Caco-2 (cell line): ENCODE data around the gene AMHR2. TPM values are rescaled to one million over a fixed set of nuclear protein-coding genes. Genes with fewer than 3 reads are reported as not detected.

Experiments used
- BruUV-seq: library from RNA; stranded (reverse); fragments of 400-500 nt; replicated peaks from 2 replicates; lab custom pipeline; 2021; lab: Mats Ljungman, UMichigan
- CTCF ChIA-PET: fragments of 300-600 bp; sonication (Branson Sonifier 250); formaldehyde crosslinking; loops from one replicate; lab custom pipeline; 2022; ENCODE audit warnings: antibody characterized with exemption; lab: Charles Lee
- POLR2A ChIA-PET: fragments of 300-600 bp; sonication (Branson Sonifier 250); formaldehyde crosslinking; loops from one replicate; lab custom pipeline; 2022; ENCODE audit warnings: antibody characterized with exemption; lab: Charles Lee
- DNase-seq, 2 experiments: peaks; one replicate each; pipeline versions ENCODE4 v3.0.0 to v3.0.0-alpha.2; 2020 to 2022
- H3K27me3 ChIP-seq: replicated peaks from 2 replicates; pipeline ENCODE4 v1.6.0; 2011; ENCODE audit warnings: low read length; ENCODE audit not compliant: control insufficient read depth, insufficient read depth
- H3K36me3 ChIP-seq: 2 replicates; pipeline ENCODE4 v1.5.1; 2011; ENCODE audit warnings: low read length; ENCODE audit not compliant: control insufficient read depth, insufficient read depth
- H3K4me1 ChIP-seq: fragments of 250-450 bp; sonication (Bioruptor Pico); 2 replicates; pipeline ENCODE4 v1.5.1; 2020; ENCODE audit warnings: mild to moderate bottlenecking
- H3K4me3 ChIP-seq: 2 replicates; pipeline ENCODE4 v1.5.1; 2011; ENCODE audit warnings: low read depth, mild to moderate bottlenecking, control low read depth, low read length
- H3K9me3 ChIP-seq: fragments of 250-450 bp; sonication (Bioruptor Pico); 2 replicates; pipeline ENCODE4 v1.5.1; 2020; ENCODE audit warnings: mild to moderate bottlenecking, moderate library complexity
- H3K27ac Mint-ChIP-seq: one replicate; pipeline ENCODE4 v1.8.0; 2022; ENCODE audit warnings: mixed read lengths; ENCODE audit not compliant: unreplicated experiment
- H3K27me3 Mint-ChIP-seq: one replicate; pipeline ENCODE4 v1.8.0; 2022; ENCODE audit warnings: mixed read lengths; ENCODE audit not compliant: insufficient read depth, unreplicated experiment
- H3K36me3 Mint-ChIP-seq: one replicate; pipeline ENCODE4 v1.8.0; 2022; ENCODE audit warnings: mild to moderate bottlenecking, mixed read lengths; ENCODE audit not compliant: insufficient read depth, unreplicated experiment
- H3K4me1 Mint-ChIP-seq: one replicate; pipeline ENCODE4 v1.8.0; 2022; ENCODE audit warnings: low read depth, mixed read lengths; ENCODE audit not compliant: unreplicated experiment
- H3K4me3 Mint-ChIP-seq: one replicate; pipeline ENCODE4 v1.8.0; 2022; ENCODE audit warnings: mild to moderate bottlenecking, moderate library complexity, mixed read lengths; ENCODE audit not compliant: unreplicated experiment
- H3K9me3 Mint-ChIP-seq: one replicate; pipeline ENCODE4 v1.8.0; 2022; ENCODE audit warnings: mixed read lengths; ENCODE audit not compliant: unreplicated experiment
- CTCF ChIP-seq, 2 experiments: fragments of 200-600 bp in 1 of 2; IDR thresholded peaks; 1 replicate in 1 of 2; 2 replicates in 1 of 2; pipeline versions ENCODE4 v1.5.1 to v1.8.0; 2011 to 2022; ENCODE audit warnings: antibody characterized with exemption in 1 of 2, control low read depth in 1 of 2, inconsistent platforms in 1 of 2, low read depth in 1 of 2, low read length in 1 of 2, mild to moderate bottlenecking in 1 of 2, moderate library complexity in 1 of 2; ENCODE audit not compliant: insufficient read depth in 1 of 2, severe bottlenecking in 1 of 2, unreplicated experiment in 1 of 2
- intact Hi-C: fragments of 100-400 bp; cut with micrococcal nuclease; formaldehyde crosslinking; loops from one replicate; pipeline ENCODE4 v1.10.0; 2022; ENCODE audit not compliant: unreplicated experiment
- total RNA-seq: library from RNA; stranded (reverse); gene quantifications from 2 replicates; pipeline ENCODE4 v1.2.3, GENCODE V29; 2022

Gene AMHR2
- total RNA-seq, 1 experiment from 2014 or later: 0.48 TPM

- Histone ChIP-seq H3K4me1 (peaks cover 27% of the 10 kb centered on the region), H3K27me3 (no peaks in the 10 kb centered on the region), H3K36me3 (peaks cover 5% of the 10 kb centered on the region; the same call in 1 of the 2 replicates), H3K4me3 (no peak overlapping the region), H3K9me3 (no peaks in the 10 kb centered on the region)
- POLR2A ChIA-PET: interaction anchor here (1.5 to 1.9 kb wide), 2 partner anchors 43 to 57 kb away, joined by 10 to 13 read pairs; partner anchors contain the start of gene AAAS
- Mint-ChIP-seq H3K4me3 (no peak overlapping the region), H3K4me1 (peaks cover 9% of the 10 kb centered on the region), H3K27me3 (no peaks in the 10 kb centered on the region), H3K36me3 (peaks cover 27% of the 10 kb centered on the region), H3K9me3 (no peaks in the 10 kb centered on the region), H3K27ac (no peak overlapping the region)
- BruUV-seq: no TSS peak
- no peak for TF ChIP-seq CTCF (IDR thresholded peaks at IDR 0.05; ENCODE audit: insufficient read depth in 1 of 2, low read depth in 1 of 2, low read length in 1 of 2, severe bottlenecking in 1 of 2, unreplicated experiment in 1 of 2)
- intact Hi-C loops: loop anchor here (2.0 kb wide), 1 partner anchor 53 kb away; no protein-coding TSS in a partner anchor
- CTCF ChIA-PET: interaction anchor here (0.8 to 2.0 kb wide), 2 partner anchors 26 to 57 kb away, joined by 3 to 23 read pairs; partner anchors contain the start of gene AAAS
- DNase-seq: no peak
Measured at GRCh38 chr12:53378222-53378621, 45.4 kb upstream of the AMHR2 start.

DNA sequence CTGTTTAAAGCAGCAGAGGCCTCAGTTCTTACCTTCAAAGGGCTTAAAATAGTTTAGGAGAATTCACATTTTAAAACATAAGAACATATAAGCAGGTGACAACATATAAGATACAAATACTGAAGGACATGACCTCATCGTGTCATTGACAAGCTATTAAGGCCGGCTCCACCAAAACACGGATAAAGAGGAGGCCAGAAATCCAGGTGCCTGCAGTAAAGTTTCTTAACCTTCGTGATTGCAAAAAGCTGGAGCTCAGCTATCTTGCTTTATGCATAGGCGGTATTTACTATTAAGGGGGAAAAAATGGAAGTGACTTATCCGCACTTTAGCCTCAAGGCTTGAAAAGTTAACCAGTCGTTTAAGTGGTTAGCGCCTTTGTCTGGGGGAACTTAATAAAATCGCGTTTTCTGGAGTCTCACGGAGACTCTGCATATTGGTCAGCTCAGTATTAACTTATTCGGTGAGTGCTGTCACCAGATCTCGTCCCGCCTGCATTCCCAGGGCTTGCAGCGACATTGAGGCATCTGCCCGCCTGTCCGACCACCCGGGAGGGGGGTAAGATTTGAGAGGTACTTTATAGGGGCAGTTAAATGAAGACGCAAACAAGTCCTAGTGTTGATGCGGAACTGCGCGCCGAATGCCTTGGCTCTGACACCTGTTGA is 44.8 kb upstream of the AMHR2 start:
- no peak for DNase-seq
- Histone ChIP-seq H3K9me3 (no peaks in the 10 kb centered on the region), H3K27me3 (no peaks in the 10 kb centered on the region), H3K4me3 (peak overlapping the region; percentile 43), H3K36me3 (peaks cover 5% of the 10 kb centered on the region; the same call in 1 of the 2 replicates), H3K4me1 (peaks cover 24% of the 10 kb centered on the region)
- no peak for TF ChIP-seq CTCF (IDR thresholded peaks at IDR 0.05; ENCODE audit: insufficient read depth in 1 of 2, low read depth in 1 of 2, low read length in 1 of 2, severe bottlenecking in 1 of 2, unreplicated experiment in 1 of 2)
- H3K4me3 Mint-ChIP-seq: no peak overlapping the region
- no peaks in the 10 kb centered on the region for H3K9me3 Mint-ChIP-seq
- TSS peak; percentile 99 for BruUV-seq
- intact Hi-C loops: loop anchor here (1.0 to 2.0 kb wide), 2 partner anchors 54 to 62 kb away; partner anchors contain the start of gene PRR13
- H3K27ac Mint-ChIP-seq: no peak overlapping the region
- peaks cover 34% of the 10 kb centered on the region for H3K36me3 Mint-ChIP-seq
- no peaks in the 10 kb centered on the region for H3K27me3 Mint-ChIP-seq
- ChIA-PET POLR2A (interaction anchor here (0.8 to 1.9 kb wide), 11 partner anchors 13 to 198 kb away, joined by 3 to 14 read pairs (median 7); partner anchors contain the start of genes AAAS, CSAD, MYG1 and PFDN5), CTCF (interaction anchor here (0.5 to 2.0 kb wide), 11 partner anchors 26 to 946 kb away, joined by 3 to 23 read pairs (median 5); partner anchors contain the start of genes AAAS and COPZ1)
- H3K4me1 Mint-ChIP-seq: peaks cover 9% of the 10 kb centered on the region

GRCh38 chr12:53379389-53380103 is 44.1 kb upstream of the AMHR2 start:
- H3K27ac Mint-ChIP-seq: no peak overlapping the region
- peak; percentile 98 to 99 for DNase-seq
- BruUV-seq: no TSS peak
- no peaks in the 10 kb centered on the region for H3K27me3 Mint-ChIP-seq
- TF ChIP-seq CTCF (IDR thresholded peaks at IDR 0.05; ENCODE audit: insufficient read depth in 1 of 2, low read depth in 1 of 2, low read length in 1 of 2, severe bottlenecking in 1 of 2, unreplicated experiment in 1 of 2): no peak
- intact Hi-C loops: loop anchor here (1.0 to 5.0 kb wide), 3 partner anchors 55 to 157 kb away; partner anchors contain the start of gene PRR13
- H3K27me3 ChIP-seq: no peaks in the 10 kb centered on the region
- H3K4me3 Mint-ChIP-seq: no peak overlapping the region
- peaks cover 5% of the 10 kb centered on the region; the same call in 1 of the 2 replicates for H3K36me3 ChIP-seq
- peaks cover 41% of the 10 kb centered on the region for H3K36me3 Mint-ChIP-seq
- H3K4me1 Mint-ChIP-seq: peaks cover 9% of the 10 kb centered on the region
- no peaks in the 10 kb centered on the region for H3K9me3 ChIP-seq
- H3K4me1 ChIP-seq: peaks cover 22% of the 10 kb centered on the region
- ChIA-PET POLR2A (interaction anchor here (0.7 to 1.9 kb wide), 14 partner anchors 14 to 199 kb away, joined by 3 to 14 read pairs (median 6); partner anchors contain the start of genes AAAS, CSAD, MYG1 and PFDN5), CTCF (interaction anchor here (0.5 to 2.0 kb wide), 12 partner anchors 27 to 945 kb away, joined by 3 to 23 read pairs (median 5); partner anchors contain the start of genes AAAS, COPZ1 and MYG1)
- H3K9me3 Mint-ChIP-seq: no peaks in the 10 kb centered on the region
- peak overlapping the region; percentile 45 for H3K4me3 ChIP-seq
